HepG2 (cell line): ENCODE data around the gene PEPD. TPM values are rescaled to one million over a fixed set of nuclear protein-coding genes. Genes with fewer than 3 reads are reported as not detected.

Experiments used
- ATAC-seq: fragments of 200-7000 bp; cut with Tn5 transposase; 3 replicates; pipeline ENCODE4 v1.9.1; 2020; ENCODE audit warnings: mild to moderate bottlenecking, moderate library complexity
- BruUV-seq: library from RNA; stranded (reverse); fragments of 400-500 nt; replicated peaks from 2 replicates; lab custom pipeline; 2021; lab: Mats Ljungman, UMichigan
- CTCF ChIA-PET: fragments of 300-600 bp; formaldehyde crosslinking; extraction: SDS; loops from one replicate; lab custom pipeline; 2021; ENCODE audit warnings: low total read pairs, inconsistent platforms, low intra/inter-chr PET ratio; lab: Yijun Ruan, JAX
- POLR2A ChIA-PET: fragments of 350-600 bp; sonication (Branson Sonifier 250); formaldehyde crosslinking; loops from one replicate; lab custom pipeline; 2020; ENCODE audit warnings: antibody characterized with exemption, inconsistent platforms; lab: Yijun Ruan, JAX
- DNase-seq: peaks from one replicate; pipeline ENCODE4 v3.0.0-alpha.2; 2015; ENCODE audit warnings: low spot score
- FAIRE-seq: peaks from 3 replicates; lab custom pipeline; 2011; peaks lifted over from hg19 to GRCh38; lab: Jason Lieb, UNC
- H2AFZ ChIP-seq: one replicate; pipeline ENCODE4 v1.6.1; 2011; ENCODE audit warnings: low read length, inconsistent platforms
- H3K27ac ChIP-seq: fragments of 300-600 bp; 3 replicates; pipeline ENCODE4 v1.8.0; 2011; ENCODE audit warnings: mixed run types, mild to moderate bottlenecking, mixed read lengths, low read length, inconsistent platforms; ENCODE audit not compliant: insufficient read depth; ENCODE audit errors: extremely low read length
- H3K27me3 ChIP-seq, 2 experiments: fragments of 200-600 bp in 1 of 2; 2 replicates in 1 of 2; 3 replicates in 1 of 2; pipeline versions ENCODE4 v1.6.0 to v1.8.0; 2011; ENCODE audit warnings: low read length in 2 of 2, mild to moderate bottlenecking in 2 of 2, moderate library complexity in 2 of 2, inconsistent platforms in 1 of 2; ENCODE audit not compliant: insufficient read depth in 2 of 2, control insufficient read depth in 1 of 2
- H3K36me3 ChIP-seq, 2 experiments: fragments of 200-600 bp in 1 of 2; replicated peaks in 1 of 2; 2 replicates in 1 of 2; 3 replicates in 1 of 2; pipeline versions ENCODE4 v1.5.1 to v1.8.0; 2011; ENCODE audit warnings: low read length in 2 of 2, inconsistent platforms in 1 of 2; ENCODE audit not compliant: insufficient read depth in 2 of 2, control insufficient read depth in 1 of 2
- H3K4me1 ChIP-seq: 2 replicates; pipeline ENCODE4 v1.5.1; 2012; ENCODE audit warnings: low read length, inconsistent platforms; ENCODE audit not compliant: insufficient read depth
- H3K4me2 ChIP-seq: 2 replicates; pipeline ENCODE4 v1.6.0; 2011; ENCODE audit warnings: low read depth, low read length, inconsistent platforms
- H3K4me3 ChIP-seq, 3 experiments: fragments of 200-600 bp in 1 of 3; sonication (generic), shearing (Covaris generic) in 1 of 3; replicated peaks in 1 of 3; 2 replicates each; pipeline ENCODE4 v1.5.1; 2011 to 2016; ENCODE audit warnings: low read length in 3 of 3, inconsistent platforms in 2 of 3, low read depth in 2 of 3, mild to moderate bottlenecking in 2 of 3, control low read depth in 1 of 3, mixed read lengths in 1 of 3; ENCODE audit not compliant: insufficient read depth in 1 of 3
- H3K79me2 ChIP-seq: one replicate; pipeline ENCODE4 v1.6.1; 2011; ENCODE audit warnings: low read length, inconsistent platforms; ENCODE audit not compliant: insufficient read depth
- H3K9ac ChIP-seq: 2 replicates; pipeline ENCODE4 v1.6.0; 2011; ENCODE audit warnings: mild to moderate bottlenecking, low read depth, low read length, inconsistent platforms; ENCODE audit not compliant: insufficient read depth
- H3K9me3 ChIP-seq: 2 replicates; pipeline ENCODE4 v1.5.1; 2012; ENCODE audit warnings: mild to moderate bottlenecking, low read length
- H4K20me1 ChIP-seq: 2 replicates; pipeline ENCODE4 v1.6.0; 2011; ENCODE audit warnings: inconsistent platforms, mild to moderate bottlenecking, low read length, moderate library complexity; ENCODE audit not compliant: insufficient read depth
- DPF2 ChIP-seq: sonication (generic); formaldehyde crosslinking; IDR thresholded peaks from 2 replicates; pipeline ENCODE4 v1.4.0; 2020; ENCODE audit warnings: mild to moderate bottlenecking, low read depth, missing genetic modification reagents, borderline replicate concordance
- MTA1 ChIP-seq: sonication (generic); formaldehyde crosslinking; IDR thresholded peaks from 2 replicates; pipeline ENCODE4 v1.4.0; 2020; ENCODE audit warnings: missing genetic modification reagents, mild to moderate bottlenecking, borderline replicate concordance
- NFYB ChIP-seq: sonication (generic); formaldehyde crosslinking; IDR thresholded peaks from 2 replicates; pipeline ENCODE4 v1.4.0; 2020; ENCODE audit warnings: missing genetic modification reagents
- NR2F1 ChIP-seq, 2 experiments: fragments of 450-650 bp in 1 of 2; formaldehyde crosslinking in 1 of 2; IDR thresholded peaks; 2 replicates each; pipeline versions ENCODE4 v1.5.0 to v1.6.1; 2016 to 2020; ENCODE audit warnings: mild to moderate bottlenecking in 1 of 2, missing compliant biosample characterization in 1 of 2, missing genetic modification reagents in 1 of 2, moderate library complexity in 1 of 2
- SP4 ChIP-seq: sonication (generic); formaldehyde crosslinking; IDR thresholded peaks from 2 replicates; pipeline ENCODE4 v1.8.1; 2023; ENCODE audit warnings: mild to moderate bottlenecking, missing genetic modification reagents
- TAF1 ChIP-seq: sonication (generic); formaldehyde crosslinking; IDR thresholded peaks from 2 replicates; pipeline ENCODE4 v1.4.0; 2020; ENCODE audit warnings: missing genetic modification reagents
- YEATS4 ChIP-seq: sonication (generic); formaldehyde crosslinking; IDR thresholded peaks from 2 replicates; pipeline ENCODE4 v1.4.0; 2020; ENCODE audit warnings: missing genetic modification reagents, borderline replicate concordance
- ZNF367 ChIP-seq: sonication (generic); formaldehyde crosslinking; IDR thresholded peaks from 2 replicates; pipeline ENCODE4 v1.4.0; 2020; ENCODE audit warnings: missing genetic modification reagents, borderline replicate concordance
- ZNF460 ChIP-seq: sonication (generic); formaldehyde crosslinking; IDR thresholded peaks from 2 replicates; pipeline ENCODE4 v1.5.1; 2020; ENCODE audit warnings: missing genetic modification reagents, mild to moderate bottlenecking, borderline replicate concordance
- ZNF468 ChIP-seq: sonication (generic); formaldehyde crosslinking; IDR thresholded peaks from 2 replicates; pipeline ENCODE4 v1.8.0; 2022; ENCODE audit warnings: mild to moderate bottlenecking, moderate library complexity, missing genetic modification reagents
- ZZZ3 ChIP-seq: sonication (generic); formaldehyde crosslinking; IDR thresholded peaks from 2 replicates; pipeline ENCODE4 v1.4.0; 2020; ENCODE audit warnings: missing genetic modification reagents, mild to moderate bottlenecking, borderline replicate concordance
- WGBS: methylation state at CpG from one replicate; pipeline ENCODE4 v1.1.6; 2017; ENCODE audit warnings: low lambda C conversion rate; 5-methylcytosine and 5-hydroxymethylcytosine counted together
- in situ Hi-C: cut with HindIII; loops from 2 replicates; pipeline ENCODE4 v1.10.0; 2017; ENCODE audit warnings: low pct_unique_long_range_greater_than_20kb; ENCODE audit not compliant: extremely low pct_ligation_motif_present
- intact Hi-C: fragments of 100-400 bp; cut with micrococcal nuclease; formaldehyde crosslinking; loops from one replicate; pipeline ENCODE4 v1.10.0; 2022; ENCODE audit not compliant: unreplicated experiment
- polyA plus RNA-seq, 8 experiments: library from polyadenylated mRNA; depleted of rRNA in 3 of 8; stranded (reverse) in 7 of 8; unstranded in 1 of 8; fragments of >200 nt; fragmentation: Illumina TruSeq in 4 of 8; extraction: Trizol in 4 of 8; gene quantifications; 2 replicates each; pipeline versions ENCODE4 v1.2.1 to v1.2.3, GENCODE V29; 2011 to 2016; ENCODE audit warnings: low read depth in 4 of 8, missing spikeins in 1 of 8, mixed read lengths in 1 of 8; ENCODE audit not compliant: insufficient read depth in 1 of 8
- total RNA-seq, 5 experiments: library from RNA; depleted of rRNA; stranded (reverse); fragments of >200 nt; fragmentation: Illumina TruSeq; extraction: Trizol; gene quantifications; 2 replicates each; pipeline ENCODE4 v1.2.3, GENCODE V29; 2016; ENCODE audit warnings: low read depth in 1 of 5
- TF ChIP-seq, protein P1 (sequence below): sonication (generic); formaldehyde crosslinking; IDR thresholded peaks from 2 replicates; pipeline ENCODE4 v1.4.0; 2020; ENCODE audit warnings: missing genetic modification reagents, borderline replicate concordance
- TF ChIP-seq, protein P2 (sequence below): sonication (generic); formaldehyde crosslinking; IDR thresholded peaks from 2 replicates; pipeline ENCODE4 v1.5.0; 2020; ENCODE audit warnings: missing genetic modification reagents
- TF ChIP-seq, protein P3 (sequence below): sonication (generic); formaldehyde crosslinking; IDR thresholded peaks from 2 replicates; pipeline ENCODE4 v1.5.0; 2020; ENCODE audit warnings: missing genetic modification reagents
- TF ChIP-seq, protein P4 (sequence below): sonication (generic); formaldehyde crosslinking; IDR thresholded peaks from 2 replicates; pipeline ENCODE4 v1.4.0; 2020; ENCODE audit warnings: mild to moderate bottlenecking, missing genetic modification reagents
- TF ChIP-seq, protein P5 (sequence below): sonication (generic); formaldehyde crosslinking; IDR thresholded peaks from 2 replicates; pipeline ENCODE4 v1.4.0; 2020; ENCODE audit warnings: missing genetic modification reagents

PEPD gene
- total and polyA plus RNA-seq, 2 of the 13 experiments (the other 11 are each of a cell fraction or from before 2014, with no cell fraction given), result 60.7 to 75.1 TPM

DNA sequence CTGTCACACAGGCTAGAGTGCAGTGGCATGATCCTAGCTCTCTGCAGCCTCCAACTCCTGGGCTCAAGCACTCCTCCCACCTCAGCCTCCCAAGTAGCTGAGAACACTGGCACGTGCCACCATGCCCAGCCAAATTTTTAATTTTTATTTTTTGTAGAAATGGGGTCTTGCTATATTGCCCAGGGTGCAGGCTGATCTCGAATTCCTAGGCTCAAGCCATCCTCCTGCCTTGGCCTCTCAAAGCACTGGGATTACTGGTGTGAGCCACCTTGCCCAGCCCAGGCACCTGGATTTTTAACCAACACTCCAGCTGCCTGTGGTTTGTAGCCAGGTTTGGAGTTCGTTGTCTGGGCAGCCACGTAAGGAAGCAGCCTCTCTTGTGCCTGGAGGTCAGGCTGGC lies 9.3 kb upstream of the PEPD start:
- Histone ChIP-seq H3K27ac (no peak overlapping the region), H3K4me1 (no peaks in the 10 kb centered on the region), H3K79me2 (no peaks in the 10 kb centered on the region), H3K4me2 (no peak overlapping the region), H3K4me3 (no peak overlapping the region), H4K20me1 (no peaks in the 10 kb centered on the region), H2AFZ (no peak overlapping the region), H3K27me3 (peaks cover 2 to 21% of the 10 kb centered on the region in 2 experiments; a peak in 4 of 5 replicates), H3K9me3 (no peaks in the 10 kb centered on the region), H3K9ac (no peak overlapping the region), H3K36me3 (no peaks in the 10 kb centered on the region)
- no peak for DNase-seq
- ChIA-PET CTCF (no interaction called here), POLR2A (no interaction called here)
- TF ChIP-seq NFYB (CRISPR knock-in tag), result no peak
- no peak for TF ChIP-seq NR2F1 (CRISPR knock-in tag; IDR thresholded peaks at IDR 0.05)
- TF ChIP-seq, protein P1, sequence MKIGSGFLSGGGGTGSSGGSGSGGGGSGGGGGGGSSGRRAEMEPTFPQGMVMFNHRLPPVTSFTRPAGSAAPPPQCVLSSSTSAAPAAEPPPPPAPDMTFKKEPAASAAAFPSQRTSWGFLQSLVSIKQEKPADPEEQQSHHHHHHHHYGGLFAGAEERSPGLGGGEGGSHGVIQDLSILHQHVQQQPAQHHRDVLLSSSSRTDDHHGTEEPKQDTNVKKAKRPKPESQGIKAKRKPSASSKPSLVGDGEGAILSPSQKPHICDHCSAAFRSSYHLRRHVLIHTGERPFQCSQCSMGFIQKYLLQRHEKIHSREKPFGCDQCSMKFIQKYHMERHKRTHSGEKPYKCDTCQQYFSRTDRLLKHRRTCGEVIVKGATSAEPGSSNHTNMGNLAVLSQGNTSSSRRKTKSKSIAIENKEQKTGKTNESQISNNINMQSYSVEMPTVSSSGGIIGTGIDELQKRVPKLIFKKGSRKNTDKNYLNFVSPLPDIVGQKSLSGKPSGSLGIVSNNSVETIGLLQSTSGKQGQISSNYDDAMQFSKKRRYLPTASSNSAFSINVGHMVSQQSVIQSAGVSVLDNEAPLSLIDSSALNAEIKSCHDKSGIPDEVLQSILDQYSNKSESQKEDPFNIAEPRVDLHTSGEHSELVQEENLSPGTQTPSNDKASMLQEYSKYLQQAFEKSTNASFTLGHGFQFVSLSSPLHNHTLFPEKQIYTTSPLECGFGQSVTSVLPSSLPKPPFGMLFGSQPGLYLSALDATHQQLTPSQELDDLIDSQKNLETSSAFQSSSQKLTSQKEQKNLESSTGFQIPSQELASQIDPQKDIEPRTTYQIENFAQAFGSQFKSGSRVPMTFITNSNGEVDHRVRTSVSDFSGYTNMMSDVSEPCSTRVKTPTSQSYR (CRISPR knock-in tag), result no peak
- TF ChIP-seq, protein P2, sequence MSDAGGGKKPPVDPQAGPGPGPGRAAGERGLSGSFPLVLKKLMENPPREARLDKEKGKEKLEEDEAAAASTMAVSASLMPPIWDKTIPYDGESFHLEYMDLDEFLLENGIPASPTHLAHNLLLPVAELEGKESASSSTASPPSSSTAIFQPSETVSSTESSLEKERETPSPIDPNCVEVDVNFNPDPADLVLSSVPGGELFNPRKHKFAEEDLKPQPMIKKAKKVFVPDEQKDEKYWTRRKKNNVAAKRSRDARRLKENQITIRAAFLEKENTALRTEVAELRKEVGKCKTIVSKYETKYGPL (CRISPR knock-in tag), result no peak
- no peak for TF ChIP-seq ZNF468
- TF ChIP-seq, protein P3, sequence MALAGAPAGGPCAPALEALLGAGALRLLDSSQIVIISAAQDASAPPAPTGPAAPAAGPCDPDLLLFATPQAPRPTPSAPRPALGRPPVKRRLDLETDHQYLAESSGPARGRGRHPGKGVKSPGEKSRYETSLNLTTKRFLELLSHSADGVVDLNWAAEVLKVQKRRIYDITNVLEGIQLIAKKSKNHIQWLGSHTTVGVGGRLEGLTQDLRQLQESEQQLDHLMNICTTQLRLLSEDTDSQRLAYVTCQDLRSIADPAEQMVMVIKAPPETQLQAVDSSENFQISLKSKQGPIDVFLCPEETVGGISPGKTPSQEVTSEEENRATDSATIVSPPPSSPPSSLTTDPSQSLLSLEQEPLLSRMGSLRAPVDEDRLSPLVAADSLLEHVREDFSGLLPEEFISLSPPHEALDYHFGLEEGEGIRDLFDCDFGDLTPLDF, result no peak
- TF ChIP-seq, protein P4, sequence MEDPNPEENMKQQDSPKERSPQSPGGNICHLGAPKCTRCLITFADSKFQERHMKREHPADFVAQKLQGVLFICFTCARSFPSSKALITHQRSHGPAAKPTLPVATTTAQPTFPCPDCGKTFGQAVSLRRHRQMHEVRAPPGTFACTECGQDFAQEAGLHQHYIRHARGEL, result no peak
- no peak for TF ChIP-seq ZNF460
- no peak for TF ChIP-seq MTA1 (CRISPR knock-in tag)
- TF ChIP-seq DPF2, result no peak
- TF ChIP-seq SP4 (CRISPR knock-in tag), result no peak
- no peak for TF ChIP-seq ZZZ3
- no peak for TF ChIP-seq TAF1 (CRISPR knock-in tag)
- TF ChIP-seq YEATS4 (CRISPR knock-in tag), result no peak
- no peak for TF ChIP-seq ZNF367 (CRISPR knock-in tag)
- TF ChIP-seq, protein P5, sequence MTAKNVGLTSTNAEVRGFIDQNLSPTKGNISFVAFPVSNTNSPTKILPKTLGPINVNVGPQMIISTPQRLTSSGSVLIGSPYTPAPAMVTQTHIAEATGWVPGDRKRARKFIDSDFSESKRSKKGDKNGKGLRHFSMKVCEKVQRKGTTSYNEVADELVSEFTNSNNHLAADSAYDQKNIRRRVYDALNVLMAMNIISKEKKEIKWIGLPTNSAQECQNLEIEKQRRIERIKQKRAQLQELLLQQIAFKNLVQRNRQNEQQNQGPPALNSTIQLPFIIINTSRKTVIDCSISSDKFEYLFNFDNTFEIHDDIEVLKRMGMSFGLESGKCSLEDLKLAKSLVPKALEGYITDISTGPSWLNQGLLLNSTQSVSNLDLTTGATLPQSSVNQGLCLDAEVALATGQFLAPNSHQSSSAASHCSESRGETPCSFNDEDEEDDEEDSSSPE (CRISPR knock-in tag), result no peak
- in situ Hi-C loops, result no loop called here
- no TSS peak for BruUV-seq
- 0% methylated on average over 4 of the region's 4 CpGs for WGBS
- FAIRE-seq, result no peak
- intact Hi-C loops, result no loop called here
- no peak for ATAC-seq
